MCF 10A (cell line): Measurements from ENCODE around the gene CACNA2D2. TPM values are rescaled to one million over a fixed set of nuclear protein-coding genes. Genes with fewer than 3 reads are reported as not detected.

Experiments
- BruUV-seq: library from RNA; stranded (reverse); fragments of 400-500 nt; replicated peaks from 2 replicates; lab custom pipeline; 2021; lab: Mats Ljungman, UMichigan
- CTCF ChIA-PET: fragments of 300-600 bp; sonication (Branson Sonifier 250); formaldehyde crosslinking; extraction: SDS; loops from one replicate; lab custom pipeline; 2021; ENCODE audit warnings: antibody characterized with exemption, inconsistent platforms; lab: Yijun Ruan, JAX
- POLR2A ChIA-PET: fragments of 300-600, 350-650 bp; sonication (Branson Sonifier 250); formaldehyde crosslinking; extraction: SDS; loops from one replicate; lab custom pipeline; 2020; ENCODE audit warnings: antibody characterized with exemption, inconsistent platforms; lab: Yijun Ruan, JAX
- DNase-seq: peaks from one replicate; pipeline ENCODE4 v3.0.0-alpha.2; 2018; ENCODE audit not compliant: unreplicated experiment
- H3K27ac Mint-ChIP-seq: one replicate; pipeline ENCODE4 v1.8.0; 2022; ENCODE audit warnings: mild to moderate bottlenecking, low read depth, mixed read lengths; ENCODE audit not compliant: unreplicated experiment
- H3K27me3 Mint-ChIP-seq: one replicate; pipeline ENCODE4 v1.8.0; 2022; ENCODE audit warnings: mixed read lengths; ENCODE audit not compliant: insufficient read depth, unreplicated experiment
- H3K36me3 Mint-ChIP-seq: one replicate; pipeline ENCODE4 v1.8.0; 2022; ENCODE audit warnings: mild to moderate bottlenecking, moderate library complexity, mixed read lengths; ENCODE audit not compliant: insufficient read depth, unreplicated experiment
- H3K4me1 Mint-ChIP-seq: one replicate; pipeline ENCODE4 v1.8.0; 2022; ENCODE audit warnings: mixed read lengths; ENCODE audit not compliant: insufficient read depth, unreplicated experiment
- H3K4me3 Mint-ChIP-seq: one replicate; pipeline ENCODE4 v1.8.0; 2022; ENCODE audit warnings: mild to moderate bottlenecking, moderate library complexity, mixed read lengths; ENCODE audit not compliant: unreplicated experiment
- H3K9me3 Mint-ChIP-seq: one replicate; pipeline ENCODE4 v1.8.0; 2022; ENCODE audit warnings: mixed read lengths; ENCODE audit not compliant: unreplicated experiment
- intact Hi-C: fragments of 100-400 bp; cut with micrococcal nuclease; formaldehyde crosslinking; loops from 2 replicates; pipeline ENCODE4 v1.14.1; 2022
- total RNA-seq: library from RNA; stranded (reverse); gene quantifications from 2 replicates; pipeline ENCODE4 v1.2.3, GENCODE V29; 2022
- TF ChIP-seq, protein P1 (sequence below): fragments of 200-600 bp; IDR thresholded peaks from one replicate; pipeline ENCODE4 v1.8.0; 2022; ENCODE audit warnings: antibody characterized with exemption, mild to moderate bottlenecking; ENCODE audit not compliant: unreplicated experiment

CACNA2D2 gene
- total RNA-seq, 1 experiment from 2014 or later: not detected

DNA sequence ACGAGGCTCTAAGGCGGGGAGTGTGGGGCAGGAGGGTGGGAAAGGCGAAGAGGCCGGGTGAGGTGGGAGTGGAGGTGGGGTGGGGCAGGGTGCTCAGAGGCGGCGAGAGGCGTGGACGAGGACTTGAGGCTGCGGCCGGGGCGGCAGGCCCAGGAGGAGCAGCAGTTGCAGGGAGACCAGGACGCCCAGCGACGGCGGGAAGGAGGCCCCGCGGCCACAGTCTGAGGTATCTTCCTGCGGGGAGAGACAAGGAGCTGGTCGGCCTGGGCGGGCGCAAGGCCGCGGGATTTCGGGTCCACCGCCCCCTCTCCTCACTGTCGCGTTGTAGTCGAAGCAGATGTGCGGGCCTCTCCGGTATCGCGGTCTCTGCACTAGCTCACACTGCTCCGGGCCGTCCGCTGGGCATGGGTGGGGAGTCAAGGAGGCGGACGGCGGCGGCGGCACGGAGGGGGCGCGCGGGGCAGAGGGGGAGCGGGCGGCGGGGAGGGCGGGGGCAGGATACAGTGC lies 138.8 kb downstream of the CACNA2D2 start:
- no peaks in the 10 kb centered on the region for H3K27me3 Mint-ChIP-seq
- intact Hi-C loops: no loop called here
- POLR2A ChIA-PET: interaction anchor here (0.6 kb wide), 1 partner anchor 27 kb away, joined by 3 read pairs; no protein-coding TSS in a partner anchor
- H3K36me3 Mint-ChIP-seq: no peaks in the 10 kb centered on the region
- TF ChIP-seq, protein P1, sequence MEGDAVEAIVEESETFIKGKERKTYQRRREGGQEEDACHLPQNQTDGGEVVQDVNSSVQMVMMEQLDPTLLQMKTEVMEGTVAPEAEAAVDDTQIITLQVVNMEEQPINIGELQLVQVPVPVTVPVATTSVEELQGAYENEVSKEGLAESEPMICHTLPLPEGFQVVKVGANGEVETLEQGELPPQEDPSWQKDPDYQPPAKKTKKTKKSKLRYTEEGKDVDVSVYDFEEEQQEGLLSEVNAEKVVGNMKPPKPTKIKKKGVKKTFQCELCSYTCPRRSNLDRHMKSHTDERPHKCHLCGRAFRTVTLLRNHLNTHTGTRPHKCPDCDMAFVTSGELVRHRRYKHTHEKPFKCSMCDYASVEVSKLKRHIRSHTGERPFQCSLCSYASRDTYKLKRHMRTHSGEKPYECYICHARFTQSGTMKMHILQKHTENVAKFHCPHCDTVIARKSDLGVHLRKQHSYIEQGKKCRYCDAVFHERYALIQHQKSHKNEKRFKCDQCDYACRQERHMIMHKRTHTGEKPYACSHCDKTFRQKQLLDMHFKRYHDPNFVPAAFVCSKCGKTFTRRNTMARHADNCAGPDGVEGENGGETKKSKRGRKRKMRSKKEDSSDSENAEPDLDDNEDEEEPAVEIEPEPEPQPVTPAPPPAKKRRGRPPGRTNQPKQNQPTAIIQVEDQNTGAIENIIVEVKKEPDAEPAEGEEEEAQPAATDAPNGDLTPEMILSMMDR: no peak
- BruUV-seq: no TSS peak
- DNase-seq: no peak
- H3K9me3 Mint-ChIP-seq: no peaks in the 10 kb centered on the region
- CTCF ChIA-PET: interaction anchor here (0.7 to 1.2 kb wide), 2 partner anchors 17 to 184 kb away, joined by 3 to 6 read pairs; no protein-coding TSS in a partner anchor
- H3K27ac Mint-ChIP-seq: no peak overlapping the region
- no peaks in the 10 kb centered on the region for H3K4me1 Mint-ChIP-seq
- peak overlapping the region; percentile 67 for H3K4me3 Mint-ChIP-seq

DNA sequence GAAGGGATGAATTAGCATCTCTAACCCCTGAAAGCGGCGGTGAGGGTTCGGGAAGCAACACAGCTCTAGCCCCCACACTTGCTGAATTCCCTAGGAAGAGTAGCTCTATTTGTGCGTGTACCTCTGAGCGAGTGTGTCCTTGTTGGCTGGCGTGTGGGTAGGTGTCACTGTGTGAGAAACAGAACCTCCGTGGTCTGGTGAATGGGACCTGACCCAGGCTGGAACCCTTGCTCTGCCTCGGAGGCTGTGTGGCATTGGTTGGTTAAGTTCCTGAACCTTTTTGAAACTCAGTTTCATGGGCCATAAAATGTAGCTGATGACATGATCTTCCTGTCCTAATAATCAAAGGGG lies 143.7 kb downstream of the CACNA2D2 start:
- peak overlapping the region; percentile 85 for H3K4me3 Mint-ChIP-seq
- CTCF ChIA-PET: interaction anchor here (0.6 kb wide), 2 partner anchors 12 to 60 kb away, joined by 3 read pairs; no protein-coding TSS in a partner anchor
- no peak for DNase-seq
- intact Hi-C loops: no loop called here
- POLR2A ChIA-PET: interaction anchor here (0.6 to 4.0 kb wide), 5 partner anchors 9 to 209 kb away, joined by 3 to 31 read pairs (median 6); partner anchors contain the start of genes CYB561D2, HEMK1 and NPRL2
- H3K9me3 Mint-ChIP-seq: no peaks in the 10 kb centered on the region
- no peaks in the 10 kb centered on the region for H3K27me3 Mint-ChIP-seq
- TF ChIP-seq, protein P1: no peak
- peaks cover 9% of the 10 kb centered on the region for H3K36me3 Mint-ChIP-seq
- H3K27ac Mint-ChIP-seq: peak overlapping the region; percentile 96
- BruUV-seq: no TSS peak
- H3K4me1 Mint-ChIP-seq: peaks cover 13% of the 10 kb centered on the region

DNA sequence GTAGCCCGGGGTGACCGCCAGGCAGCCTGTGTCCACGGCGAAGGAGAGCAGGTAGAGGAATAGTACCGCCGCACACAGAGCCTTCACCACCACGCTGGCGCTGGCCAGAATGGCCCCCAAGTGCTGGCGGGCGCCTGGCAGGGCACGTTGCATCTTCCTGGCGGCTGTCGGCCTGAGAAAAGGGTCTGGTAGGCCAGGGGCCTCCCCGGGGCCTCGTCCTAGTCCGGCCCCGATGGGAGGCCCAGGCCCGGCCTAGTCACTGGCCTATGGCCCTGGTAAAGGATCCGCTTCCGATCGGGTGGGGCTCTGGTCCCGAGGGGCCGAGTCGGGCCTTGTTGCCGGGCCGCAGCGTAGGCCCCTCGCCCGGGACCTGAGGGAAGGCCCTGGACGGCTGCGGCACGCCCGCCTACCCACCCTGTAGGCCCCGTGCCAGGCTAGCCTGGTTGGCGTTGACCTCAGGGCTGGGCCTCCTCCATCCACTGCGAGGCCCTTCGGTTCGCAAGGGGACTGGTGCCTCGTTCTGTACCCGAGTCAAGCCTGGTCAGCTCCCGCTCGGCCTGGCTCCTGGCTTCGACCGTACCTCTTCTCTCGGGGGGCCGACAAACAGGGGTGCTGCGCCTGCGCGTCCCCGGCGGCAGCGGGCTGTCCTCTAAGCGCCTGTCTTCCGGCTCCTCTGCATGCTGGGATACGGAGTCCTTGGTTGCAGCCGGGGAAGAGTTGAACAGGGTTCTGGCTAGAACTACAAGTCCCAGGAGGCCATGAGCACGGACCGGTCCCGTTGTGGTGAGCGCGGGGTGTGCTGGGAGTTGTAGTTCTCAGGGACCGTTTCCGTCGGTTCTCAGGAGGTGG lies 144.3 kb downstream of the CACNA2D2 start, which contains the start of gene TMEM115:
Gene TMEM115 (minus strand): TSS at position 611 of the 849 bp plus-strand sequence. CDS start 458 bp downstream, at position 153.
- ChIA-PET POLR2A (interaction anchor here (0.6 to 4.0 kb wide), 6 partner anchors 8 to 924 kb away, joined by 3 to 31 read pairs (median 5); partner anchors contain the start of genes CYB561D2, HEMK1 and NPRL2), CTCF (interaction anchor here (0.6 kb wide), 1 partner anchor 12 kb away, joined by 3 read pairs; no protein-coding TSS in a partner anchor)
- H3K27ac Mint-ChIP-seq: peak within 1 kb of the TSS; percentile 96
- DNase-seq: peak; percentile 98
- peaks cover 13% of the 10 kb centered on the region for H3K4me1 Mint-ChIP-seq
- TF ChIP-seq, protein P1: no peak
- H3K27me3 Mint-ChIP-seq: no peaks in the 10 kb centered on the region
- intact Hi-C loops: no loop called here
- peaks cover 15% of the 10 kb centered on the region for H3K36me3 Mint-ChIP-seq
- no peaks in the 10 kb centered on the region for H3K9me3 Mint-ChIP-seq
- H3K4me3 Mint-ChIP-seq: peak within 1 kb of the TSS; percentile 85
- TSS peak; percentile 54 for BruUV-seq
